Keratinocyte (primary cell): ENCODE measurements around the gene ARHGAP6. TPM values are rescaled to one million over a fixed set of nuclear protein-coding genes. Genes with fewer than 3 reads are reported as not detected.
"Not testable (repeated sequence)": the region's sequence is repeated elsewhere in the genome, so short reads cannot be mapped to it uniquely, and the experiment has no call there.

Experiments used
- DNase-seq: peaks from one replicate; pipeline ENCODE4 v3.0.0-alpha.2; 2011; ENCODE audit warnings: low read depth, missing footprints, low spot score
- FAIRE-seq: peaks from 2 replicates; lab custom pipeline; 2011; peaks lifted over from hg19 to GRCh38; lab: Jason Lieb, UNC
- H2AFZ ChIP-seq: 2 replicates; pipeline ENCODE4 v1.6.0; 2012; ENCODE audit warnings: low read length, control low read depth, inconsistent platforms; ENCODE audit not compliant: control insufficient read depth
- H3K27ac ChIP-seq: 2 replicates; pipeline ENCODE4 v1.5.1; 2011; ENCODE audit warnings: low read length; ENCODE audit not compliant: control insufficient read depth, insufficient read depth
- H3K27me3 ChIP-seq: 3 replicates; pipeline ENCODE4 v1.6.0; 2011; ENCODE audit warnings: low read length; ENCODE audit not compliant: control insufficient read depth, insufficient read depth; ENCODE audit errors: extremely low read depth
- H3K36me3 ChIP-seq, 2 experiments: 2 replicates in 1 of 2; 3 replicates in 1 of 2; pipeline ENCODE4 v1.5.1; 2011; ENCODE audit warnings: low read length in 2 of 2, mild to moderate bottlenecking in 1 of 2; ENCODE audit not compliant: control insufficient read depth in 2 of 2, insufficient read depth in 2 of 2; ENCODE audit errors: extremely low read depth in 1 of 2
- H3K4me1 ChIP-seq: 3 replicates; pipeline ENCODE4 v1.5.1; 2011; ENCODE audit warnings: low read length; ENCODE audit not compliant: control insufficient read depth, insufficient read depth; ENCODE audit errors: extremely low read depth
- H3K4me2 ChIP-seq: 3 replicates; pipeline ENCODE4 v1.6.0; 2011; ENCODE audit warnings: low read depth, low read length; ENCODE audit not compliant: control insufficient read depth, insufficient read depth; ENCODE audit errors: extremely low read depth
- H3K4me3 ChIP-seq, 3 experiments: fragments of 200-600 bp in 1 of 3; sonication (generic) in 1 of 3; 2 replicates in 2 of 3; 3 replicates in 1 of 3; pipeline ENCODE4 v1.5.1; 2011 to 2016; ENCODE audit warnings: low read length in 3 of 3, mild to moderate bottlenecking in 3 of 3, control low read depth in 2 of 3, inconsistent platforms in 1 of 3, low read depth in 1 of 3, mixed read lengths in 1 of 3, mixed run types in 1 of 3, moderate library complexity in 1 of 3; ENCODE audit not compliant: control insufficient read depth in 2 of 3, insufficient read depth in 2 of 3; ENCODE audit errors: extremely low read depth in 1 of 3
- H3K79me2 ChIP-seq: 2 replicates; pipeline ENCODE4 v1.6.0; 2012; ENCODE audit warnings: low read length; ENCODE audit not compliant: control insufficient read depth, insufficient read depth
- H3K9ac ChIP-seq: 3 replicates; pipeline ENCODE4 v1.6.0; 2011; ENCODE audit warnings: low read length; ENCODE audit not compliant: control insufficient read depth, insufficient read depth; ENCODE audit errors: extremely low read depth
- H3K9me1 ChIP-seq: 3 replicates; pipeline ENCODE4 v1.6.0; 2011; ENCODE audit warnings: low read length; ENCODE audit not compliant: control insufficient read depth, insufficient read depth; ENCODE audit errors: extremely low read depth
- H3K9me3 ChIP-seq: 2 replicates; pipeline ENCODE4 v1.5.1; 2012; ENCODE audit warnings: low read depth, low read length; ENCODE audit not compliant: control insufficient read depth
- H4K20me1 ChIP-seq: 3 replicates; pipeline ENCODE4 v1.6.0; 2011; ENCODE audit warnings: low read length; ENCODE audit not compliant: control insufficient read depth, insufficient read depth; ENCODE audit errors: extremely low read depth
- CTCF ChIP-seq, 3 experiments: IDR thresholded peaks in 1 of 3; conservative IDR thresholded peaks in 1 of 3; optimal IDR thresholded peaks in 1 of 3; 2 replicates in 2 of 3; 3 replicates in 1 of 3; pipeline versions ENCODE3 to v1.5.1; 2011; ENCODE audit warnings: low read length in 3 of 3, mild to moderate bottlenecking in 3 of 3, moderate library complexity in 2 of 3, control low read depth in 1 of 3, inconsistent platforms in 1 of 3; ENCODE audit not compliant: insufficient read depth in 2 of 3; ENCODE audit errors: extremely low read depth in 1 of 3
- EZH2 ChIP-seq: IDR thresholded peaks from one replicate; pipeline ENCODE4 v1.6.1; 2012; ENCODE audit warnings: inconsistent platforms, mild to moderate bottlenecking, low read length, moderate library complexity
- dilution Hi-C: fragments of 300-500 bp; cut with MboI; formaldehyde crosslinking; loops from one replicate; pipeline ENCODE4 v1.7.0; 2020; ENCODE audit warnings: low sequenced_read_pairs; ENCODE audit not compliant: extremely low pct_ligation_motif_present
- polyA plus RNA-seq, 5 experiments: library from polyadenylated mRNA; depleted of rRNA in 3 of 5; stranded (reverse) in 3 of 5; stranded (forward) in 1 of 5; unstranded in 1 of 5; fragments of >200 nt; gene quantifications; 1 replicate in 1 of 5; 2 replicates in 3 of 5; 3 replicates in 1 of 5; pipeline versions ENCODE4 v1.2.1 to v1.2.3, GENCODE V29; 2011 to 2012; ENCODE audit warnings: missing spikeins in 2 of 5, low read depth in 1 of 5, low replicate concordance in 1 of 5

Gene ARHGAP6
- polyA plus RNA-seq, 1 donor (not counting 4 experiments of a cell fraction or from before 2014, with no cell fraction given): 0.01 TPM

- Histone ChIP-seq H3K9ac (no peak overlapping the region), H3K9me3 (no peaks in the 10 kb centered on the region), H3K27ac (no peak overlapping the region), H3K27me3 (no peaks in the 10 kb centered on the region), H3K9me1 (no peaks in the 10 kb centered on the region), H4K20me1 (no peaks in the 10 kb centered on the region), H3K4me2 (no peak overlapping the region), H2AFZ (no peak overlapping the region), H3K4me3 (no peak overlapping the region), H3K36me3 (no peaks in the 10 kb centered on the region), H3K4me1 (no peaks in the 10 kb centered on the region), H3K79me2 (no peaks in the 10 kb centered on the region)
- dilution Hi-C loops: no loop called here
- no peak for TF ChIP-seq CTCF (optimal IDR thresholded peaks at IDR 0.05 in 1 of 3, IDR thresholded peaks at IDR 0.05 in 1 of 3, conservative IDR thresholded peaks at IDR 0.05 in 1 of 3; ENCODE audit: extremely low read depth in 1 of 3, insufficient read depth in 2 of 3, low read length in 3 of 3)
- TF ChIP-seq EZH2: no peak
- FAIRE-seq (no peak), DNase-seq (no peak)
Observed at GRCh38 chrX:11363069-11363594, 302.6 kb downstream of the ARHGAP6 start.

GRCh38 chrX:11361666-11362065, 304.1 kb downstream of the ARHGAP6 start:
- FAIRE-seq, H2AFZ ChIP-seq: not testable (repeated sequence)

GRCh38 chrX:11355944-11356343, 309.8 kb downstream of the ARHGAP6 start:
- H3K27ac ChIP-seq, H3K27me3 ChIP-seq, H3K4me3 ChIP-seq, DNase-seq, H4K20me1 ChIP-seq, H2AFZ ChIP-seq, FAIRE-seq, H3K36me3 ChIP-seq, H3K9ac ChIP-seq, H3K9me3 ChIP-seq, H3K79me2 ChIP-seq, dilution Hi-C loops, H3K4me2 ChIP-seq, H3K4me1 ChIP-seq, H3K9me1 ChIP-seq: not testable (repeated sequence)

More at GRCh38 chrX:11361666-11362065, 304.1 kb downstream of the ARHGAP6 start:
- dilution Hi-C loops, H3K27me3 ChIP-seq, H3K4me3 ChIP-seq, H3K36me3 ChIP-seq, H4K20me1 ChIP-seq, H3K27ac ChIP-seq, H3K79me2 ChIP-seq, H3K9ac ChIP-seq, H3K4me1 ChIP-seq, H3K9me1 ChIP-seq, H3K4me2 ChIP-seq, H3K9me3 ChIP-seq, DNase-seq: not testable (repeated sequence)
